Frontal cortex (tissue), 4 donors: ENCODE data around the gene PAFAH1B1. TPM values are rescaled to one million over a fixed set of nuclear protein-coding genes. Genes with fewer than 3 reads are reported as not detected.

ENCODE experiments used
- DNase-seq, 2 donors: peaks; one replicate each; pipeline ENCODE4 v3.0.0; 2012; ENCODE audit warnings: low spot score in 2 of 2
- FAIRE-seq: peaks from 2 replicates; lab custom pipeline; 2012; peaks lifted over from hg19 to GRCh38; lab: Jason Lieb, UNC
- total RNA-seq: library from RNA; depleted of rRNA; stranded (reverse); fragments of >200 nt; gene quantifications from one replicate; pipeline ENCODE4 v1.2.3, GENCODE V29; 2014
- donor health status: control.
- donor health status: control.
- donor health status: control.

PAFAH1B1 gene
- total RNA-seq, 1 donor from 2014 or later = 281 TPM

GRCh38 chr17:2684549-2684948, 91.1 kb downstream of the PAFAH1B1 start:
- DNase-seq (no peak), FAIRE-seq (no peak)

- DNase-seq (no peak), FAIRE-seq (no peak)
These were observed 92.2 kb downstream of the PAFAH1B1 start for GRCh38 chr17:2685696-2686095.

- FAIRE-seq (no peak), DNase-seq (no peak)
These were observed 93.6 kb downstream of the PAFAH1B1 start for GRCh38 chr17:2687074-2687418.

- FAIRE-seq (no peak), DNase-seq (peak; percentile 13 to 20)
These were observed 95.2 kb downstream of the PAFAH1B1 start for GRCh38 chr17:2688351-2689342.

GRCh38 chr17:2689411-2690164, 96.1 kb downstream of the PAFAH1B1 start:
- FAIRE-seq (no peak), DNase-seq (peak in 1 of 2 donors; percentile 25)

- DNase-seq (peak; percentile 25 to 40), FAIRE-seq (no peak)
These were observed 97.0 kb downstream of the PAFAH1B1 start for GRCh38 chr17:2690165-2691068.

- FAIRE-seq (no peak), DNase-seq (no peak)
These were observed 97.8 kb downstream of the PAFAH1B1 start for GRCh38 chr17:2691069-2691871.

- DNase-seq (peak in 1 of 2 donors; percentile 26), FAIRE-seq (no peak)
These were observed 98.7 kb downstream of the PAFAH1B1 start for GRCh38 chr17:2691965-2692780.

- FAIRE-seq (no peak), DNase-seq (peak in 1 of 2 donors; percentile 28)
These were observed 99.3 kb downstream of the PAFAH1B1 start for GRCh38 chr17:2692781-2693135.

GRCh38 chr17:2693561-2694380, 100.3 kb downstream of the PAFAH1B1 start:
- DNase-seq = peak in 1 of 2 donors; percentile 24
- FAIRE-seq = no peak

GRCh38 chr17:2694381-2695242, 101.2 kb downstream of the PAFAH1B1 start:
- peak in 1 of 2 donors; percentile 25 for DNase-seq
- no peak for FAIRE-seq

GRCh38 chr17:2695243-2695960, 101.9 kb downstream of the PAFAH1B1 start:
- peak; percentile 17 to 35 for DNase-seq

GRCh38 chr17:2695961-2696760, 102.7 kb downstream of the PAFAH1B1 start:
- DNase-seq (peak in 1 of 2 donors; percentile 32), FAIRE-seq (no peak)

More at GRCh38 chr17:2695243-2695960, 101.9 kb downstream of the PAFAH1B1 start:
- no peak for FAIRE-seq

- DNase-seq (peak in 1 of 2 donors; percentile 37), FAIRE-seq (no peak)
These were observed 104.2 kb downstream of the PAFAH1B1 start for GRCh38 chr17:2697611-2698162.
